Nephron (organoid): ENCODE results near the gene MID1.

Experiments
- H3K27ac Mint-ChIP-seq, 3 experiments: 2 replicates each; pipeline ENCODE4 v1.8.0; 2020; ENCODE audit warnings: mixed read lengths in 3 of 3, mild to moderate bottlenecking in 2 of 3, moderate library complexity in 1 of 3
- H3K27me3 Mint-ChIP-seq: 2 replicates; pipeline ENCODE4 v1.8.0; 2021; ENCODE audit warnings: low read depth, mild to moderate bottlenecking, moderate library complexity, mixed read lengths
- H3K36me3 Mint-ChIP-seq: 2 replicates; pipeline ENCODE4 v1.8.0; 2020; ENCODE audit warnings: low read depth, mixed read lengths
- H3K4me1 Mint-ChIP-seq: 2 replicates; pipeline ENCODE4 v1.8.0; 2020; ENCODE audit warnings: mixed read lengths
- H3K4me3 Mint-ChIP-seq, 3 experiments: 2 replicates each; pipeline ENCODE4 v1.8.0; 2020; ENCODE audit warnings: mild to moderate bottlenecking in 3 of 3, mixed read lengths in 3 of 3, moderate library complexity in 2 of 3
- H3K9me3 Mint-ChIP-seq: 2 replicates; pipeline ENCODE4 v1.8.0; 2020; ENCODE audit warnings: mixed read lengths
- CTCF ChIP-seq, 3 experiments: fragments of 200-600 bp; sonication (generic); IDR thresholded peaks; one replicate each; pipeline ENCODE4 v1.5.0; 2021; ENCODE audit warnings: antibody characterized with exemption in 3 of 3; ENCODE audit not compliant: unreplicated experiment in 3 of 3

Gene MID1

GRCh38 chrX:10574663-10575062, 45.7 kb downstream of the MID1 start:
- Mint-ChIP-seq H3K36me3 (peaks cover 3% of the 10 kb centered on the region), H3K27ac (no peak overlapping the region), H3K27me3 (no peaks in the 10 kb centered on the region), H3K4me1 (peaks cover 57% of the 10 kb centered on the region), H3K9me3 (peaks cover 14% of the 10 kb centered on the region), H3K4me3 (no peak overlapping the region)
- TF ChIP-seq CTCF (IDR thresholded peaks at IDR 0.05; ENCODE audit: unreplicated experiment in 3 of 3): no peak

GRCh38 chrX:10571260-10571659, 49.1 kb downstream of the MID1 start:
- peaks cover 6% of the 10 kb centered on the region for H3K36me3 Mint-ChIP-seq
- H3K4me3 Mint-ChIP-seq: no peak overlapping the region
- no peak overlapping the region for H3K27ac Mint-ChIP-seq
- peaks cover 17% of the 10 kb centered on the region for H3K9me3 Mint-ChIP-seq
- H3K4me1 Mint-ChIP-seq: peaks cover 51% of the 10 kb centered on the region
- no peak for TF ChIP-seq CTCF (IDR thresholded peaks at IDR 0.05; ENCODE audit: unreplicated experiment in 3 of 3)
- no peaks in the 10 kb centered on the region for H3K27me3 Mint-ChIP-seq

- H3K4me1 Mint-ChIP-seq: peaks cover 47% of the 10 kb centered on the region
- H3K36me3 Mint-ChIP-seq: peaks cover 9% of the 10 kb centered on the region
- peaks cover 17% of the 10 kb centered on the region for H3K9me3 Mint-ChIP-seq
- H3K27ac Mint-ChIP-seq: peak overlapping the region; percentile 52 to 59 (median 54)
- no peak for TF ChIP-seq CTCF (IDR thresholded peaks at IDR 0.05; ENCODE audit: unreplicated experiment in 3 of 3)
- no peaks in the 10 kb centered on the region for H3K27me3 Mint-ChIP-seq
- no peak overlapping the region for H3K4me3 Mint-ChIP-seq
These were observed 49.8 kb downstream of the MID1 start for GRCh38 chrX:10570601-10571000.

- Mint-ChIP-seq H3K4me1 (peaks cover 42% of the 10 kb centered on the region), H3K9me3 (peaks cover 15% of the 10 kb centered on the region), H3K4me3 (no peak overlapping the region), H3K27ac (peak overlapping the region; percentile 52 to 59 (median 54)), H3K36me3 (peaks cover 13% of the 10 kb centered on the region), H3K27me3 (no peaks in the 10 kb centered on the region)
- TF ChIP-seq CTCF (IDR thresholded peaks at IDR 0.05; ENCODE audit: unreplicated experiment in 3 of 3): no peak
These were observed 50.4 kb downstream of the MID1 start for GRCh38 chrX:10569946-10570345.

- Mint-ChIP-seq H3K36me3 (peaks cover 14% of the 10 kb centered on the region), H3K4me1 (peaks cover 42% of the 10 kb centered on the region), H3K27me3 (no peaks in the 10 kb centered on the region), H3K4me3 (no peak overlapping the region), H3K9me3 (peaks cover 12% of the 10 kb centered on the region), H3K27ac (peak overlapping the region in 1 of 3 experiments; percentile 32)
- TF ChIP-seq CTCF (IDR thresholded peaks at IDR 0.05; ENCODE audit: unreplicated experiment in 3 of 3): no peak
These were observed 52.0 kb downstream of the MID1 start for GRCh38 chrX:10568428-10568827.

- peaks cover 42% of the 10 kb centered on the region for H3K4me1 Mint-ChIP-seq
- H3K9me3 Mint-ChIP-seq: peaks cover 8% of the 10 kb centered on the region
- H3K36me3 Mint-ChIP-seq: peaks cover 14% of the 10 kb centered on the region
- H3K27me3 Mint-ChIP-seq: no peaks in the 10 kb centered on the region
- TF ChIP-seq CTCF (IDR thresholded peaks at IDR 0.05; ENCODE audit: unreplicated experiment in 3 of 3): no peak
- no peak overlapping the region for H3K4me3 Mint-ChIP-seq
- peak overlapping the region in 2 of 3 experiments; percentile 44 to 46 for H3K27ac Mint-ChIP-seq
These were observed 53.2 kb downstream of the MID1 start for GRCh38 chrX:10567136-10567535.
